Prostate gland (tissue), 2 donors: Measurements from ENCODE around the gene SORBS2.

Source experiments
- POLR2A ChIP-seq: fragments of 450-650 bp; IDR thresholded peaks from one replicate; pipeline ENCODE4 v1.6.1; 2016; ENCODE audit warnings: antibody characterized with exemption, mild to moderate bottlenecking
- POLR2AphosphoS5 ChIP-seq: sonication (generic); formaldehyde crosslinking; IDR thresholded peaks from one replicate; pipeline ENCODE4 v1.6.1; 2017; ENCODE audit warnings: antibody characterized with exemption
- TF ChIP-seq, protein P1 (sequence below), 4 experiments: fragments of 200-600 bp in 2 of 4; fragments of 450-650 bp in 2 of 4; sonication (generic) in 2 of 4; IDR thresholded peaks; 1 replicate in 3 of 4; 2 replicates in 1 of 4; pipeline ENCODE4 v1.5.1; 2016 to 2019; ENCODE audit warnings: antibody characterized with exemption in 4 of 4, mild to moderate bottlenecking in 2 of 4, moderate library complexity in 2 of 4

DNA sequence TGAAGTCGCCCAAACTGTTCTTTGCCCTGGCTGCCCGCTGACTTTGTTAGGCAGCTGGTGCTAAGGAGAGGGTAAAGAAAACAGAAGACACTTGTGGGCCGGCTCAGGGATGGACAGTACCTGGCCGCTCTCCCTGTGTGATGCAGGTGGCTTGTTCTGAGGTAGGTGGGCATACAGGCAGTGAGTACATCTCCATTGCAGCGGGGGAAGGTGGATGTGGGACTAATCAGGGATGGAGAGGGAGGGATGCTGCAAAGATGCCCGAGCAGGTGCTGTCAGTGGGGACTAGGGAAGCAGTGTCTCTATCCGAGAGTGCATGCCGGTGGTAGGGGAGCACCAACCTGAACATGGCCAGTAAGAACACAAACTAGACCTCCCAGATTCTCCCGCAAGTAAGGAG, 67.0 kb downstream of the SORBS2 start:
- TF ChIP-seq, protein P1, sequence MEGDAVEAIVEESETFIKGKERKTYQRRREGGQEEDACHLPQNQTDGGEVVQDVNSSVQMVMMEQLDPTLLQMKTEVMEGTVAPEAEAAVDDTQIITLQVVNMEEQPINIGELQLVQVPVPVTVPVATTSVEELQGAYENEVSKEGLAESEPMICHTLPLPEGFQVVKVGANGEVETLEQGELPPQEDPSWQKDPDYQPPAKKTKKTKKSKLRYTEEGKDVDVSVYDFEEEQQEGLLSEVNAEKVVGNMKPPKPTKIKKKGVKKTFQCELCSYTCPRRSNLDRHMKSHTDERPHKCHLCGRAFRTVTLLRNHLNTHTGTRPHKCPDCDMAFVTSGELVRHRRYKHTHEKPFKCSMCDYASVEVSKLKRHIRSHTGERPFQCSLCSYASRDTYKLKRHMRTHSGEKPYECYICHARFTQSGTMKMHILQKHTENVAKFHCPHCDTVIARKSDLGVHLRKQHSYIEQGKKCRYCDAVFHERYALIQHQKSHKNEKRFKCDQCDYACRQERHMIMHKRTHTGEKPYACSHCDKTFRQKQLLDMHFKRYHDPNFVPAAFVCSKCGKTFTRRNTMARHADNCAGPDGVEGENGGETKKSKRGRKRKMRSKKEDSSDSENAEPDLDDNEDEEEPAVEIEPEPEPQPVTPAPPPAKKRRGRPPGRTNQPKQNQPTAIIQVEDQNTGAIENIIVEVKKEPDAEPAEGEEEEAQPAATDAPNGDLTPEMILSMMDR (IDR thresholded peaks at IDR 0.05) = no peak
- TF ChIP-seq POLR2A (no peak), POLR2AphosphoS5 (no peak)
